ENCODE measurements around the gene AHR.

AHR gene

GRCh38 chr7:17305387-17306171 lies 7.1 kb downstream of the AHR start:
- DNase-seq, result no peak

GRCh38 chr7:17307000-17307399 lies 8.5 kb downstream of the AHR start:
- no peak for DNase-seq

- DNase-seq, result no peak
These were observed 9.1 kb downstream of the AHR start for GRCh38 chr7:17307558-17307957.

GRCh38 chr7:17307969-17308648 lies 9.7 kb downstream of the AHR start:
- DNase-seq, result no peak

GRCh38 chr7:17311194-17311593 lies 12.7 kb downstream of the AHR start:
- no peak for DNase-seq

- no peak for DNase-seq
These were observed 13.5 kb downstream of the AHR start for GRCh38 chr7:17311952-17312351.

GRCh38 chr7:17312641-17313040 lies 14.2 kb downstream of the AHR start:
- DNase-seq, result no peak

- DNase-seq, result no peak
These were observed 14.7 kb downstream of the AHR start for GRCh38 chr7:17313194-17313593.

- no peak for DNase-seq
These were observed 17.5 kb downstream of the AHR start for GRCh38 chr7:17315974-17316373.

- no peak for DNase-seq
These were observed 19.7 kb downstream of the AHR start for GRCh38 chr7:17318146-17318545.

GRCh38 chr7:17319164-17320101 lies 21.0 kb downstream of the AHR start:
- no peak for DNase-seq

- no peak for DNase-seq
These were observed 21.6 kb downstream of the AHR start for GRCh38 chr7:17320102-17320497.

- DNase-seq, result no peak
These were observed 22.2 kb downstream of the AHR start for GRCh38 chr7:17320657-17321056.

- no peak for DNase-seq
These were observed 26.9 kb downstream of the AHR start for GRCh38 chr7:17325364-17325763.

- no peak for DNase-seq
These were observed 27.9 kb downstream of the AHR start for GRCh38 chr7:17326378-17326777.

- no peak for DNase-seq
These were observed 30.2 kb downstream of the AHR start for GRCh38 chr7:17328641-17329040.

GRCh38 chr7:17329440-17329839 lies 31.0 kb downstream of the AHR start:
- no peak for DNase-seq

- no peak for DNase-seq
These were observed 33.5 kb downstream of the AHR start for GRCh38 chr7:17331891-17332501.

- no peak for DNase-seq
These were observed 34.8 kb downstream of the AHR start for GRCh38 chr7:17333221-17333620.

- no peak for DNase-seq
These were observed 37.7 kb downstream of the AHR start for GRCh38 chr7:17336168-17336567.

GRCh38 chr7:17339139-17339538 lies 40.7 kb downstream of the AHR start:
- DNase-seq, result no peak

- DNase-seq, result no peak
These were observed 41.5 kb downstream of the AHR start for GRCh38 chr7:17339952-17340351.

GRCh38 chr7:17340655-17341054 lies 42.2 kb downstream of the AHR start:
- DNase-seq, result no peak

All from NCI-H510A (cell line).